GM19025 (cell line): Measurements from ENCODE around the gene CUEDC1.

Experiments
- ATAC-seq: cut with Tn5 transposase; IDR thresholded peaks from one replicate; pipeline ENCODE4 v1.9.1; 2021; ENCODE audit warnings: mild to moderate bottlenecking, low read depth, moderate library complexity; ENCODE audit not compliant: unreplicated experiment

The CUEDC1 gene

DNA sequence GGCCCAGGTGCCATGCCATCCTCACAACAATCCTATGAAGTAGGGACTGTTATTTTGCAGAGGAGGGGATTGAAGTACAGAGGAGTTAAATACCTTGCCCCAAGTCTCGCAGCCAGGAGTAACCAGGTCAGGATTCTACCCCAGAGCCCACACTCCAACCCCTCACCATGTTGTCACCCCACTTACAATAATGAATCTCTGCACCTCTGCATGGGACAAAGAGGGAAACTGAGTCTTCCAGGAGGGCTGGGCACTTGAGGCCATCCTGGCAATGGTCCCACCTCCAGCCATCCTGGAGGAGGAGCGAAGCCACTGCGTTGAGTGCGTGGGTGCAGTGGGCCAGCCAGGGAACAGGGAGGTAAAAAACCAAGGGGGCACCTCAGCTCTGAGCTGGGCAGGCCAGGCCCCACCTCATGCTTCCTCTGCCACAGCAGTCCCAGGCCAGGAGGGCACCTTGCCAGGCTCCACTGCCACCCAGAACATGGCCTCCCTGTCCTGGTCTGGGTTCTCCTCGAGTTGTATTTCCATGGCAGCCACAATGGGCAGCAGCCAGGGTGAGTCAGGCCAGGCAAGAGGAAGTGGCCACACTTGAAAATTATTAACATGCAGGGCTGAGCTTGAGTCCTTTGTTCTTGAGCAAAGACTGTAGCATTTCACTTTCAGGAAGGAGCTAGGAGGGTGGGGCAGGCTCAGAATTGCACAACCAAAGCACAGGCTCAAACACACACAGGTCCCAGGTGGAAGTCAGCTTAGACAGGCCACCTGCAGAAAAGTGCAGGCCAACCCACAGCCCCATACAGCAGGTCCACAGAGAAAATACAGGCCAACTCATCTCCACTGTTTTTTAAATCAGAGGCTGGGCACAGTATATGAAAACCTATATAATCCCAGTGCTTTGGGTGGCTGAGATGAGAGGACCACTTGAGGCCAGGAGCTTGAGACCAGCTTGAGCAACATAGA lies 52.1 kb downstream of the CUEDC1 start:
- ATAC-seq: peak; percentile 64

DNA sequence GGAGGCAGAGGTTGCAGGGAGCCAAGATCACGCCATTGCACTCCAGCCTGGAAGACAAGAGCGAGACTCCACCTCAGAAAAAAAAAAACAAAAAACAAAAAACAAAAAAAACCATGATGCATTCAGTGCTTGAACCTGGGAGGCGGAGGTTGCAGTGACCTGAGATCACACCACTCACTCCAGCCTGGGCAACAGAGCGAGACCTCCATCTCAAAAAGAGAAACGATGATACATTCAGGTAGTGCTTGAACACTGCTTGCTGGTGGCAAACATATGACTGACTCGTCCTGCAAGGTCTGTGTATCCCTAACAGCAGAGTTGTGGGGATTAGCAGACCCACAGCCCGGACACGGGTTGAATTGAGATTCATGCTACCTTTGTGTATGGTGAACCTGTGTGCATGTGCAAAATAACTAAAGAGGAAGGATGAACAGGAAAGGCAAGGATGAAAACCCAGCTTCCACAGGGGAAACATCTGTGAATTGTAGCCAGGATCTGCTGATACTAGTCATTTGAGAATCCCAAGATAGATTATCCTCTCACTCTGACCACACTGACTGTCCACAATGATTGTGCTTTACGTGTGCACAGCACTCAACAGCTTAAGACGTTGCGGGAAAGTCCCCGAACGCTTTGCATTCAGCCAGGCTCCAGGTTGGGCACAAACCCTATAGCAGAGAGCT lies 53.0 kb downstream of the CUEDC1 start:
- peak; percentile 45 for ATAC-seq

- no peak for ATAC-seq
These were observed 54.0 kb downstream of the CUEDC1 start for GRCh38 chr17:57900991-57901743.

DNA sequence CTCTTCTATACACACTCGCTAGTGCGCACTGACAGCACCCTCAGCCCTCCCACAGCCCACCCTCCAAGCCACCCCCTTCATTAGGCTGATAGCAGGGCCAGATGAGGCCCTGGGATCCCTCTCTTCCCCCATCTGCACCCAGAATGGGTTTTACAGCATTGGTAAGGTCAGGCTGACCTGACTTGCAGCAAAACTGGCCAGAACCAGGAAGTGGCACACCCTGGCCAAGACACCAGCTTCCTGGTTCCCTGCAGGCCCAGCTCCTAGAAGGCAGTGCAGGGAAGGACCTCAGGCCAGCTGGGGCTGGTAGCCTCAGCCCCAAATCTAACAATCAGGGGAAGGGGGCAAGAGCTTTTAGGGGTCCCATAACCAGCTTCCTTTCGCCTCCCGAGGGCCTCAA lies 55.4 kb downstream of the CUEDC1 start:
- no peak for ATAC-seq

DNA sequence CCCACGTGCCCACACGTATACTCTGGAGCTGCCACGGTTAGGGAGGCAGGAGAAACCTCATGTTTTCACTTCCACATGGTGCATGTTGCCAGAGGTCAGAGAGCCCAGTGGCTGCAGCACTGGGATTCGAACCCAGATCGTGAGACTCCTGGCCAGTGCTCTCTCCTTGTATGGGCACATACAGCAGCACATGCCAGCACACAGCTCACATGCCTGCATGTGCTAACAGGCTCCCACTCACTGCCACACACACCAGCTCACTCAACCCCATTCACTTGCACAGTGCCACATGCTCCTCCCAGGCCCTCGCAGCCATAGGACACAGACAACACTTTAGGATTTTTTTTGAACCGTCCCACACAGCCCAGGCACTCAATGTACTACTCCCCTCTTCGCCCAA lies 55.8 kb downstream of the CUEDC1 start:
- no peak for ATAC-seq

DNA sequence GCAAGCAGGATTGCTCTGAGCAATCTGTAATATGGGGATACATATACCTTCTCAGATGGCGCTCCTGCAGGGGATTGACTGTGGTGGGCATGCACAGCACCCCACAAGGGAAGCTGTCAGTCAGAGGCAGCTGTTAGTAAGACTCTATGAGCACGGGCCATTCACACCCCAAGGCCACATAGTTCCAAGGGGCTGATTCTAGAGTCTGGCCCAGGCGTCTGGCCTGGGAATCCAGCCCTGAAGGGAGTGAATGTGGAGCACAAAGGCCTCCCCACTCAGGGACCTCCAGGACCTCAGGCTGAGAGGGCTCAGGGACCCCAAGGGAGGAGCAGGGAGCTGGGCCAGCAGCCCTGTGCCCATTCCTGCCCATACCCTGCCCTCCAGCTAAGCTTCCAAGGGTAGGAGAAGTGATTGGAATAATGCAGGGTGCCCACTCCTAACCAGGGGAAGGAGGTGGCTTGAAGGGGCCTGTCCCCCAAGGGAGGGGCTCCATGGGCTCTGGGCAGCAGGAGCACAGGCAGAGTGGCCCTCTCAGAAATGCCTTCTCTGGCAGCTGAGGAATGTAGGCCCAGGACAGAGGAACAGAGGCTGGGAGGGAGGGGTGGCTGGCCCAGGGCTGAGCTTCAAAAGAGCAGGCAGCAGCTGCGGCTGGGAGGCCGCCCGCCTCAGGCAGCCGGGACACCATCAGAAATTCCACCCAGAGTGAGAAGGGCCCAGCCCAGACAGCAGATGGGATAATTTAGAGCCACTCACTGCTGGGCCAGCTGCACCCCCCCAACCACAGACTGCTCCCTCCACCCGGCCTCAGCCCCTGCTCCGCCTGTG lies 56.5 kb downstream of the CUEDC1 start:
- no peak for ATAC-seq

- no peak for ATAC-seq
These were observed 59.7 kb downstream of the CUEDC1 start for GRCh38 chr17:57895382-57896060.

GRCh38 chr17:57894848-57895247 lies 60.4 kb downstream of the CUEDC1 start:
- ATAC-seq: no peak

GRCh38 chr17:57892820-57893595 lies 62.2 kb downstream of the CUEDC1 start:
- no peak for ATAC-seq

DNA sequence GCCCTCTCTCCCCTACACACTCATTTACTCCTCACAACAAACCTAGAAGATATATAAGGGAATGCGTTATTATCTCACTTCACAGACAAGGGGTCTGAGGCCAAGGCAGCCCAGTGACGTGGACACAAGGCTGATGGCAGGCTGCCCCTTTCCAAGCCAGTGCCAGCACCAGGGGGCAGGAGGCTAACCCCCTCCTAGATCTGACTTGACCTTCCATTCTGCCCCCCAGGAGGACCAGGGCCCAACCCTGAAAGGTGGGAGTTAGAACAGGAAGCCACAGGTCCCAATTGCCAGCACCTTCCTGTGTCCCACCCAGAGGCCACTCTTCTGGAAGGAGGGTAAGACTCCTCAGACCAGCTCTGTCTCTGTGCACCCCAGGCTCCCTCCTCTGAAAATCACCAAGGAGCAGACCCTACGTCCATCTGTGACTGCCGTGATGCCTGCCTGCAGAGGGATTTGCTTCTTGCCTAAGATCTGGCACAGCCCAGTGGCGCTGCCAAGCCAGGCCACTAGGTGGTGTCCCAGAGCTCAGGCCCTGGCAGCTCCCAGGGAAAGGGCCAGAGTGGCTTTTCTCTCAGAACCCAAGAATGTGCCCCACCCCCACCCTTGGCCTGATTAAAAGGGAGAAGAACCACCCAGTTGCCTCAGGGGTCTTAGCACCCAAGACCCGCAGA lies 62.9 kb downstream of the CUEDC1 start:
- ATAC-seq: no peak

DNA sequence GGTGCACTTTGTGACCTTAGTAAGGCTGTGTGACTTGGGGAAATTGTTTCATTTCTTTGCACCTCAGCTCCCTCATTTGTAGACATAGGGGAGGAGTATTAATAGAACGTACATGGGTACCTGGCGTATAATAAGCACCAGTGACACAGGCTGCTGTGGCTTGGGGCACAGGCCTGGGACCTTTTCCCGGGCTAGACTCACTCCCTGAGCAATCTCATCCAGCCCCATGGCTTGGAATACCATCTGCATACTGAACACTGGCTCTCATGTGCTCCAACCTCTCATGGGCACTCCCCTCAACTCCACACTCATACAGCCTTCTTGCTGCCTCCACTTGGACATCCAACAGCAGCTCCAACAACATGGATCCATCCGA lies 64.4 kb downstream of the CUEDC1 start:
- no peak for ATAC-seq

DNA sequence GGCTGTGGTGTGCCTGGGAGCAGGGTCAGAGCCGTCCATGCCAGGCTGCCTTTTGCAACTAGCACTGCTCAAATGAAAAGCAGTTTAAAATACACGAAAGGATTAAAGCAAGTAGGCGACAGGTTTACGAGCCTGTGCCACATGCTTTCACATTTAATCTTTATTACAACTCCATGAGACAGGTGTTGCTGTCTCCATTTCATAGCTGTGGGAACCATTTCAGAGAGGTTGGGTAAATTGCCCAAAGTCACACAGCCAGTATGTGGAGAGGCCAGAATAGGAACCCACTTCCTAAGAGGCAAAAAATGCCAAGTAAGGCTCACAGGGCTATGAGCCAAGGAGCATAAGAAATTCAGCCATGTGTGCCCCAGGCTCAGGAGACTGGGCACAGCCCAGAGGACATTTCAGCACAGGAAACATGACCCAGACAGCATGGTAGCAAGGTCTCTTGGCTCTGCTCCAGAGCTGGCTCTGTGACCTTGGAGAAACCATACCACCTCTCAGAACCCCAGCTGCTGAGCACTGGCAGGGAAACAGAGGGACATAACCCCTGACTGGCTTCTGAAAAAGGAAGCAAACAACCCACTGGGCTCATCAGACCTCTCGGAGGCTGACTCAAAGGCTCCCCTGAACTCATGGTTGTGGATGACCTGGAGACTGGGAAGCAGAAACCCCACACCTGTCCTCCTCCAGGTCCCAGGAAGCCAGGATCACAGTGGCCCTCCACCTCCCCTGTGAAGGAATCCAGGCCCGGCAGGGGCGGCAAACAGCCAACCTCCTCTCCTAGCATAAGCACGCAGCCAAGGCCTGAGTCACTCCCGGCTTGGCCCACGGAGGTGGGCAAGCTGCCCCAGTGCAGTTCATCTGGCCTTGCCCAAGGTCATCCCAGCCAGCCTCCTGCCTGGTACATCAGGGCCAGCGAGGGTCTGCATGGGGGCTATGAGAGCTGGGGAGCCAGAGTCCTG lies 65.0 kb downstream of the CUEDC1 start:
- ATAC-seq: no peak

- no peak for ATAC-seq
These were observed 66.0 kb downstream of the CUEDC1 start for GRCh38 chr17:57889252-57889651.

DNA sequence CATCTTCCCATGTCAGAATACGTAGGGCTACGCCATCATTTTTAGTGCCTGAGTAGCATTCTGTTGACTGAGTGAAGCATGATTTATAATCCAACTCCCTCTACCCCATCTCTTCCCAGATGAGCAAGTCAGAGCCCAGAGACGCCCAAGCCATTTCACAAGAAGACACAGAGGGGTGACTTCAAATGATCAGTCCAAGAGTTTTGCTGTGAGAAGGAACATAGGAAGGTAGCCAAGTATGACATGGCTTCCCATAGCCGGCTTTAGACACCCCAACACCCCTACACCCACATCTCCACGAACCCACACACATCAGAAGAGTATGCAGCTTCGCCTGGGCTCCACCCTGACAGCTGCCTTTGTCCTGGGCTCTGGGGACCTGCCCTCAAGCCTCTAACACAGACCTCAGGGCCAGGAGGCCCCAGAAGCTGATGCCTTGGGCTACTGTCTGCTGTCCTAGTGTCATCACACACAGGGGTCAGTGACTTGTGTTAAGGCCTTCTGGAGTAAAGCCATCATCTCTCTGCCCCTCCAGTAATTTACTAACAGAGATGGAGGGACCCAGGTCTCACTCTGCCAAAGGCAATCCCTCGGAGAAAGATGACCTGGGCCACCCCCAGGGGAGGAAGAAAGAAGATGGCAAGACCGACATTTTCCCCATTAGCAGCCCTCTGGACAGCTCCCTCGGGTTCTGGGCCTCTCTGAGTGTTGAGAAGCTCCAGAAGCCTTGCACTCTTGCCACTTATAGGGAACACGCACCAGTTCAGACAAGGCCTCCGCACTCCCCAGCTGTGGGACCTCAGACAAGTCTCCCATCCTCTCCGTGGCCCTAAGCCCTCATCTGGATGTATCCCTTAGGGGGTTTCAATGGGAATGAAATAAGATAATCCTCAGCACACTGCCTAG lies 66.6 kb downstream of the CUEDC1 start:
- no peak for ATAC-seq

GRCh38 chr17:57887161-57887560 lies 68.1 kb downstream of the CUEDC1 start:
- no peak for ATAC-seq

DNA sequence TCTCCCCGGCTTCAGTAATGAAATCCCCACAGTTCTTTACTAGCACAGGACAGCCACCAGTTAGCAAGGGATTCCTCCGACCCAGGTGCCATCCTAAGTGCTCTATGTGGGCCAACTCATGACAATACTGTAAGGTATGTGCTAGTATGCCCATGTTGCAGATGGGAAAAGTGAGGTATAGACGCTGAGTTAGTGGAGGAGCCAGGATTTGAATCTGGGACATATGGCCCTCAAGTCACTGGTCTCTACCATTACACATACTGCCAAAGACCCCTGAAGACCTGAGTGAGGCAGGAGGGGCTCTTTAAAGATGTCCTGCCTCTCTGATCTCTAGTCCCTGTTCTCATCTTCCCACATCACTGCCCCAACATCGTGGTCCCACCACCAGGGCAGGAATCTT lies 69.2 kb downstream of the CUEDC1 start:
- ATAC-seq: no peak
